Urothelium cell line (cell line): Measurements from ENCODE around the gene C5orf52.
"Not testable (repeated sequence)": the region's sequence is repeated elsewhere in the genome, so short reads cannot be mapped to it uniquely, and the experiment has no call there.

Experiments used
- DNase-seq: peaks from one replicate; pipeline ENCODE4 v3.0.0; 2011; ENCODE audit warnings: low spot score, mixed read lengths
- FAIRE-seq: peaks from 2 replicates; lab custom pipeline; 2011; peaks lifted over from hg19 to GRCh38; lab: Jason Lieb, UNC

The C5orf52 gene

GRCh38 chr5:157674351-157674750 lies 3.0 kb downstream of the C5orf52 start:
- not testable (repeated sequence) for FAIRE-seq, DNase-seq

- DNase-seq: no peak
- FAIRE-seq: no peak
Observed at GRCh38 chr5:157677931-157678330, 6.6 kb downstream of the C5orf52 start.

GRCh38 chr5:157679801-157680200 lies 8.5 kb downstream of the C5orf52 start:
- no peak for FAIRE-seq

GRCh38 chr5:157680239-157680638 lies 8.9 kb downstream of the C5orf52 start:
- no peak for DNase-seq
- no peak for FAIRE-seq

More at GRCh38 chr5:157679801-157680200, 8.5 kb downstream of the C5orf52 start:
- DNase-seq: no peak

GRCh38 chr5:157681048-157681447 lies 9.7 kb downstream of the C5orf52 start:
- DNase-seq: no peak

GRCh38 chr5:157682257-157682656 lies 10.9 kb downstream of the C5orf52 start:
- FAIRE-seq: no peak

More at GRCh38 chr5:157681048-157681447, 9.7 kb downstream of the C5orf52 start:
- FAIRE-seq: no peak

GRCh38 chr5:157686276-157687197 lies 15.2 kb downstream of the C5orf52 start:
- FAIRE-seq: not testable (repeated sequence)

More at GRCh38 chr5:157682257-157682656, 10.9 kb downstream of the C5orf52 start:
- no peak for DNase-seq

GRCh38 chr5:157687198-157687554 lies 15.8 kb downstream of the C5orf52 start:
- no peak for FAIRE-seq
- DNase-seq: no peak

More at GRCh38 chr5:157686276-157687197, 15.2 kb downstream of the C5orf52 start:
- not testable (repeated sequence) for DNase-seq

- FAIRE-seq: no peak
- no peak for DNase-seq
Observed at GRCh38 chr5:157689942-157690689, 18.8 kb downstream of the C5orf52 start.

- DNase-seq (no peak), FAIRE-seq (no peak)
Observed at GRCh38 chr5:157690690-157691433, 19.5 kb downstream of the C5orf52 start.

- DNase-seq, FAIRE-seq: not testable (repeated sequence)
Observed at GRCh38 chr5:157693816-157694215, 22.5 kb downstream of the C5orf52 start.

GRCh38 chr5:157696154-157696553 lies 24.8 kb downstream of the C5orf52 start:
- DNase-seq, FAIRE-seq: not testable (repeated sequence)

GRCh38 chr5:157698674-157699073 lies 27.3 kb downstream of the C5orf52 start:
- DNase-seq, FAIRE-seq: not testable (repeated sequence)

GRCh38 chr5:157703736-157704135 lies 32.4 kb downstream of the C5orf52 start:
- no peak for FAIRE-seq
- DNase-seq: no peak

GRCh38 chr5:157708866-157709265 lies 37.5 kb downstream of the C5orf52 start:
- FAIRE-seq: no peak

GRCh38 chr5:157709346-157709745 lies 38.0 kb downstream of the C5orf52 start:
- FAIRE-seq (no peak), DNase-seq (no peak)

More at GRCh38 chr5:157708866-157709265, 37.5 kb downstream of the C5orf52 start:
- DNase-seq: no peak

GRCh38 chr5:157710431-157710830 lies 39.1 kb downstream of the C5orf52 start:
- FAIRE-seq (no peak), DNase-seq (no peak)

- no peak for DNase-seq
- no peak for FAIRE-seq
Observed at GRCh38 chr5:157710882-157711281, 39.5 kb downstream of the C5orf52 start.

- no peak for DNase-seq
- FAIRE-seq: no peak
Observed at GRCh38 chr5:157713830-157714595, 42.7 kb downstream of the C5orf52 start.

GRCh38 chr5:157714596-157714864 lies 43.2 kb downstream of the C5orf52 start:
- FAIRE-seq (no peak), DNase-seq (no peak)
